ENCODE data around the gene WDR75.

Gene WDR75

GRCh38 chr2:189501487-189501886 is 60.2 kb downstream of the WDR75 start:
- DNase-seq: no peak

- DNase-seq: no peak
Observed at GRCh38 chr2:189502714-189503113, 61.4 kb downstream of the WDR75 start.

- no peak for DNase-seq
Observed at GRCh38 chr2:189504238-189504637, 63.0 kb downstream of the WDR75 start.

- DNase-seq: no peak
Observed at GRCh38 chr2:189505492-189505891, 64.2 kb downstream of the WDR75 start.

DNA sequence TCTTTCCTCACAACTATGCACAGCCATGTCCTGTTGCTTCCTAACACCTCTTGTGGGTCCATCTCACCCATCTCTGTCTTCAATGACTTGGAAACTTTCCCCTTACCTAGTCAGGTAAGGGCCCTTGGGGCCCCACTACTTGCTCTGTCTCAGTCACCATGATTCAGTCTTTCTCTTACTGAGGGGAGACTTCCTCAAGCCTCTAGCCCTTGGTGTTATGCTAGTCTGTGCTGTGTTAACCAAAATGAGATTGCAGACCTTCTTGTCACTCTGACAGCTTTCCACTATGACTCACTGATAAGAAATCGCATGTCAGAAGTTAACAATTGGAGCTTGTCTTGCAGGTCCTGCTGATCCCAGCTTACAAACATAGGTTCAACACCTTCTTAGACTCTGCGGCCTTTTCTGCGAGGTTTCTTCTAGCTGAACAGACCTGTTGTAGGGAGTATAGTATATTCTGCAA is 65.3 kb downstream of the WDR75 start:
- peak; percentile 22 to 38 for DNase-seq

DNA sequence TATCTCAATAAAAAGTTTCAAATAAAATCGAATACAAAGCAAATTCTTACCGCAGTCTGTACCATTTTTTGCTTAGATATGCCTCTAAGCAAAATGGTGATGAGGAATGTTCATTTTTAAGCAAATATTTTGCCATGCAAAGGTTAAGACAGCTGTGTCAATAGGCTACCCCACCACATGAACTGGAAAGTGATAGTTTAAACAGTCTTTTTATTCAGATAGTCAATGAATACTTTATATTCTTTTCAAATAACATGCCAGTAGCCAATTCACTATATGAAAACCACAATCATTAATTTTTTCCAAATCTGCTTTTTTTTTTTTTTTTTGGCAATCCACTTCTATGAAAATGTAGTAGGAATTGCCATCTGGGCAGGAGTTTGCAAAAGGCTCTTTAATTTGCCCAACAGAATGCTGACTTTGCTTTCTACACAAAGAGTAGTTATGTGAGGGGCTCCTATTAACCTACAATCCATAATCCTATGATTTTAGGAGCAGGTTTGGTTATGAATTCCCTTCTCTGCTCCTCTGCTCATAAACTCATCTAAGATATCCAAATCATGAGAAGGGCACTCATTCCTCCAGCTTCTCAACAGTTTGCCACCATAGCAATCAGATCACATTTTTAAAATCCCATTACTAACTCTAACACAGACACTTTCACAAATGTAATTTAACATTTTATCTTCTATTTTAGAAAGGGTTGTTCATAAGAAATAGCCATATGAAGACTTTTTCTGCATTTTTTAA is 70.1 kb downstream of the WDR75 start:
- DNase-seq: no peak

- no peak for DNase-seq
Observed at GRCh38 chr2:189511960-189512319, 70.7 kb downstream of the WDR75 start.

DNA sequence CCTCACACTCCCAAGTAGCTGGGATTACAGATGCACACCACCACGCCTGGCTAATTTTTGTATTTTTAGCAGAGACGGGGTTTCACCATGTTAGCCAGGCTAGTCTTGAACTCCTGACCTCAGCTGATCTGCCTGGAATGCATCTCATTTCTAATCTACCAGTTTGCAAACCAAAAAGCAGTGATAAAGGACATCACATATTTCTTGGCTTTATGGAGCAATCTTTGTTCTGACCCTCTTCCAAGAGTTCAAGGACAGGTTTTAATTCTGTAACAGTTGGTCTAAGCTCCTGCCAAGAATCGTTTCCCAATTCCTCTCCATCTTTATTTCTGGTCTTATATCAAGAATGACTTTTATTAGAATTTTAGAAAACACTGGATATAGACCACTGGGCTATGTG is 71.6 kb downstream of the WDR75 start:
- no peak for DNase-seq

GRCh38 chr2:189514104-189514503 is 72.8 kb downstream of the WDR75 start:
- DNase-seq: no peak

DNA sequence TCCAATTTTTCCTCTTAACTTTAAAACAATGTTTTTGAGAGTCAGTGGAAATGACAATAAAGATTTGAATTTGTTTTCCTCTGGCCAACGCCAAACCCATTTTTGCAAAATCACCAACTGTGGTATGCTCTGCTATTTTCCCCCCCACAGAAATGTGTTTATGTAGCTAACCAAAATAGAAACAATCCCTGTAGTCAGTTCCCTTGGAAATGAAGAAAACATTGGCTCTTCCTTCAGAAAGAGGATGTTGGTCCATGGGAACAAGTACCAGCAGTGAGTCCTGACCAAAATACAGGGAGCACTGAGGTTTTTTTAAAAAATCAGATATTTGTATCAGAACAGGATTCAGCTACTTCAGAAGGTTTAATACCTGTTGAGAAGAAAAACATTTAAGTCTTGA is 74.0 kb downstream of the WDR75 start:
- DNase-seq: no peak

GRCh38 chr2:189516546-189516945 is 75.3 kb downstream of the WDR75 start:
- no peak for DNase-seq

GRCh38 chr2:189517847-189518535 is 76.7 kb downstream of the WDR75 start:
- DNase-seq: no peak

DNA sequence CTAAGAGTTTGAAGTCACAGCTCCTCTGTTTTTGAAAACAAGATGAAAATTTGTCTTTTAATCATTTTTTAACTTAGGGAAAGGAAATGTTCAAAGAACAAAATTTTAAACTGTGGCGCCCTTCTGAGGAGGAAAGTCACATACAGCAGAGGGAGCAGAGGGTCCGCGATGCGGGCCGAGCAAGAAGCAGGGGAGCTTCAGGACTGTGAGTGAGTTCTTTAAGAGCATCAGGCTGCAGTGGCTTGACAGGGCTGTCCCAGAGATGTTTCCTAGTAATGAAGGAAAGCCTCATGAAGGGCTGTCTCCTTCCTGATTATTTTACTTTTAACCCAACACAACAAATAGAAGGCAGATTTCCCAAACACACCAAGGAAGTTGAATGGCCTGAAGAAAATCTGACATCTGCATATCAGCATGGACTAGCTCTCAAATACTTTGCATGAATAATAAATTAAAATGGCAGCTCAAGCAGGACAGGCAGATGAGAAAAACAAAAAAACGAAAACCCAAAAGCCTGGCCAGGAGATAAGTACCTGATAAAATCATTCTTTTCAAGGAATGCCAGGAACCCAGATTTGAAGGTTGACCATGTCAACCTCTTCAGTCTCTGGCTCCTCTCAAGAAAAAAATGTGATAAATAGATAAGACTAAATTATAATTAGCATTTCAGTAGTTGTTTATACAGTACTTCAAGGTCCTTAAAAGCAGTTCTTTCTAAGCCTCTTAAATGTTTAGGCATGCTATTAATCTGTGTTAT is 78.5 kb downstream of the WDR75 start:
- no peak for DNase-seq

DNA sequence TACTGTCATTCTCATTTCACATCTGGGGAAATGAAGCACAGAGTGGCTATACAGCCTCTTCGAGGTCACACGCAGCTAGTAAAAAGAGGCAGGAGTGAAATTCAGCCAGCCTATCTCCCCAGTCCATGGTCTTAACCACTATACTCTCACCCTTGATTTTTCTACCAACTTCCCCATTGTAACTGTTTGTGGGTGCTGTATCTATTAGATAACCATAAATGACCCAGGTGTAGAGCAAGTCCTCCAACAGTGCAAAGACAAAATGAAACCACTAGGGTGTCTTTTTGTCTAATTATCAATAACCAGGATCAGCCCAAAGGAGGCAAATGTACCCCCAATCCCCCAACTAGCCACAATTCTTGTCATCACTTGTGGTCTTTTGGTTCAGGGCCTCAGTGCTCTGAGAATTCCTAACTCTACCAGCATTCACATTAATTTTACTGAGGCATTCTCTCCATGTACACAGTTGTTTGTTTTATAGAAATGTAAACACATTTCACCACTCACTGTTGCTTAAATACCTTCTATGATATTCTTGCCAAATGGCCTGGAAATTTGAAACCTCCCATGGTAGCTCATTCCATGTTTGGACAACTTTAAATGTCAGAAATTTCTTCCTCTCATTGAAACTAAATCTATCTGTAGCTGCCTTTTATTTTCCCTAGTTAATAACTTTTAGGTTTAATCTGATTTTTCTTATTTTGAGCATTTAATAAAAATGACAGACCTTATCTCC is 80.6 kb downstream of the WDR75 start:
- DNase-seq: no peak

DNA sequence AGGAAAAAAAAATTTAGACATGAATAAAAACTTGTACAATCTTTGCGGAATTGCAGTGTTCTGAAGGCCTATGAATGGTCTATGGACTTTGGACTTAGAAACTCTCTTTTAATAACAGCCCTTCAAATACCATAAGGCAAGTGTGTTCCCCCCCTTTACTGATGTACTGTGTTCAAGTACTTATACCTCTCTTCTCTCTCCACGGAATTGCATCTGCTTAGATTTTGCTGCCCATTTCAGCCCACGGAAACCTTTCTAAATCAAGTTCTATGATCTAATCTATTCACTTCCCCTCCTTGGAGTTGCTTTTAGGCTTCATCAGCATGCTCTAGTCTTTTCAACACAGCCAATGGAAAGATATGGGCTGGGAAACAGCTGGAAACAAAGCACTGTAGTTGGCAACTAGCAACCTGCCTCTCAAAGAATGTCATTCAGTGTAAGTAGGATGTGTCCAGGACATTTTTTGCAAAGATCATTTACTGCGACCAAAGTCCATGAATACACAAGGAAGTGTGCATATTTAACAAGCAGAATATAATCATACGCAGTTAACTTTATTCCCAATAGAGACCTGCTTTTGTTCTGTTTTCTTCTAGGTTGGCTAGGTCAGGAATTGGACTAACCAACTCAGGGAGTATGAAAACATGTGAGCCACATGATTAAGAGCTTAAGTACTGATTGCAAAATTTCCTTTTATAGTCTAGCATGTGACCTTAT is 81.3 kb downstream of the WDR75 start:
- DNase-seq: no peak

- no peak for DNase-seq
Observed at GRCh38 chr2:189524746-189525145, 83.5 kb downstream of the WDR75 start.

Measured in activated T-cell treated with anti-CD3 and anti-CD28 coated beads, Interleukin-2, amount 50 U/mL, for 48 hours (primary cell).